Adrenal gland (tissue), 5 donors: ENCODE measurements around the gene FAM20C.

Experiments
- POLR2A ChIP-seq, 2 donors: fragments of 450-650 bp; IDR thresholded peaks; one replicate each; pipeline ENCODE4 v1.6.1; 2017; ENCODE audit warnings: antibody characterized with exemption in 2 of 2, mild to moderate bottlenecking in 2 of 2, moderate library complexity in 1 of 2
- TF ChIP-seq, protein P1 (sequence below), 6 experiments: fragments of 450-650 bp in 4 of 6; fragments of 200-600 bp in 2 of 6; sonication (generic) in 1 of 6; IDR thresholded peaks; 1 replicate in 5 of 6; 2 replicates in 1 of 6; pipeline versions ENCODE4 v1.5.1 to v1.8.0; 2016 to 2021; ENCODE audit warnings: antibody characterized with exemption in 6 of 6, mild to moderate bottlenecking in 2 of 6, moderate library complexity in 1 of 6
- donor health status: DM: no; HTN: no; CAD: no.

DNA sequence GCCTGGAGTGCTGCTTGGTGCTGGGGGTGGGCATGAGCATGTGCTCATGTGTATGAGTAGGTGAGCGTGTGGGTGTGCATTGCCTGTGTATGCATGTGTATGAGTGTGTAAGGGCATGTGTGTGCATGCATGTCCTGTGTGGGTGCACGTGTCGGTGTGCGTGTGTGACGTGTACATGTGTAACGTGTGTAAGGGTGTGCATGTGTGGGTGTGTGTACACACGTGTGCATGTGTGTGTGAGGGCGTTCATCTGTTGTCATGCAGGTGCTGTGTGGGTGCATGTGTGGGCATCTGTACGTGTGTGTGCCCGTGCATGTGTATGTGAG is 30.3 kb downstream of the FAM20C start:
- TF ChIP-seq, protein P1, sequence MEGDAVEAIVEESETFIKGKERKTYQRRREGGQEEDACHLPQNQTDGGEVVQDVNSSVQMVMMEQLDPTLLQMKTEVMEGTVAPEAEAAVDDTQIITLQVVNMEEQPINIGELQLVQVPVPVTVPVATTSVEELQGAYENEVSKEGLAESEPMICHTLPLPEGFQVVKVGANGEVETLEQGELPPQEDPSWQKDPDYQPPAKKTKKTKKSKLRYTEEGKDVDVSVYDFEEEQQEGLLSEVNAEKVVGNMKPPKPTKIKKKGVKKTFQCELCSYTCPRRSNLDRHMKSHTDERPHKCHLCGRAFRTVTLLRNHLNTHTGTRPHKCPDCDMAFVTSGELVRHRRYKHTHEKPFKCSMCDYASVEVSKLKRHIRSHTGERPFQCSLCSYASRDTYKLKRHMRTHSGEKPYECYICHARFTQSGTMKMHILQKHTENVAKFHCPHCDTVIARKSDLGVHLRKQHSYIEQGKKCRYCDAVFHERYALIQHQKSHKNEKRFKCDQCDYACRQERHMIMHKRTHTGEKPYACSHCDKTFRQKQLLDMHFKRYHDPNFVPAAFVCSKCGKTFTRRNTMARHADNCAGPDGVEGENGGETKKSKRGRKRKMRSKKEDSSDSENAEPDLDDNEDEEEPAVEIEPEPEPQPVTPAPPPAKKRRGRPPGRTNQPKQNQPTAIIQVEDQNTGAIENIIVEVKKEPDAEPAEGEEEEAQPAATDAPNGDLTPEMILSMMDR (IDR thresholded peaks at IDR 0.05): no peak
- TF ChIP-seq POLR2A (IDR thresholded peaks at IDR 0.05): no peak
